Measurements from ENCODE around the gene SETBP1. TPM values are rescaled to one million over a fixed set of nuclear protein-coding genes. Genes with fewer than 3 reads are reported as not detected.

Gene SETBP1
- total RNA-seq, 4 donors from 2014 or later = 16.2 to 33.6 (median 24.4) TPM

- peak overlapping the region in 2 of 4 donors; percentile 29 to 41 for H3K27ac ChIP-seq
- no peaks in the 10 kb centered on the region for H3K27me3 ChIP-seq
- 71 to 82% methylated on average over 2 of the region's 2 CpGs for WGBS, 2 donors (ENCODE audit: low coverage in 1 of 2)
- H3K36me3 ChIP-seq = no peaks in the 10 kb centered on the region
- H3K9me3 ChIP-seq = no peaks in the 10 kb centered on the region
- no peak for TF ChIP-seq POLR2AphosphoS5 (IDR thresholded peaks at IDR 0.05)
- TF ChIP-seq EP300 (IDR thresholded peaks at IDR 0.05; ENCODE audit: low read depth) = no peak
- TF ChIP-seq POLR2A (IDR thresholded peaks at IDR 0.05) = no peak
- no peak for TF ChIP-seq CTCF (IDR thresholded peaks at IDR 0.05)
- H3K4me3 ChIP-seq = no peak overlapping the region
- DNase-seq = no peak
- in situ Hi-C loops (cut with MboI; ENCODE audit: low pct_ligation_motif_present in 1 of 4, low pct_unique_long_range_greater_than_20kb in 1 of 4, low sequenced_read_pairs in 3 of 4) (no loop called here), intact Hi-C loops (cut with DNase I; ENCODE audit: low total_unique reads) (no loop called here)
- peaks cover 23 to 44% (median 27%) of the 10 kb centered on the region in 4 donors for H3K4me1 ChIP-seq
These were observed 155.6 kb downstream of the SETBP1 start for GRCh38 chr18:44836263-44836662.

GRCh38 chr18:44837482-44838180 lies 156.9 kb downstream of the SETBP1 start:
- 77 to 83% methylated on average over 6 of the region's 6 CpGs for WGBS, 2 donors (ENCODE audit: low coverage in 1 of 2)
- Histone ChIP-seq H3K27me3 (no peaks in the 10 kb centered on the region), H3K4me3 (no peak overlapping the region), H3K9me3 (no peaks in the 10 kb centered on the region), H3K27ac (no peak overlapping the region), H3K36me3 (no peaks in the 10 kb centered on the region), H3K4me1 (peaks cover 23 to 44% (median 30%) of the 10 kb centered on the region in 4 donors)
- in situ Hi-C loops (cut with MboI; ENCODE audit: low pct_ligation_motif_present in 1 of 4, low pct_unique_long_range_greater_than_20kb in 1 of 4, low sequenced_read_pairs in 3 of 4) (no loop called here), intact Hi-C loops (cut with DNase I; ENCODE audit: low total_unique reads) (no loop called here)
- no peak for DNase-seq
- no peak for TF ChIP-seq EP300 (IDR thresholded peaks at IDR 0.05; ENCODE audit: low read depth)
- TF ChIP-seq POLR2AphosphoS5 (IDR thresholded peaks at IDR 0.05) = no peak
- TF ChIP-seq CTCF (IDR thresholded peaks at IDR 0.05) = no peak
- TF ChIP-seq POLR2A (IDR thresholded peaks at IDR 0.05) = no peak

GRCh38 chr18:44838971-44839666 lies 158.4 kb downstream of the SETBP1 start:
- Histone ChIP-seq H3K27ac (peak overlapping the region; percentile 10 to 61 (median 34)), H3K36me3 (no peaks in the 10 kb centered on the region), H3K4me1 (peaks cover 23 to 44% (median 30%) of the 10 kb centered on the region in 4 donors), H3K4me3 (no peak overlapping the region), H3K27me3 (no peaks in the 10 kb centered on the region), H3K9me3 (no peaks in the 10 kb centered on the region)
- intact Hi-C loops (cut with DNase I; ENCODE audit: low total_unique reads) = no loop called here
- in situ Hi-C loops (cut with MboI; ENCODE audit: low pct_ligation_motif_present in 1 of 4, low pct_unique_long_range_greater_than_20kb in 1 of 4, low sequenced_read_pairs in 3 of 4) = no loop called here
- 28 to 43% methylated on average over 4 to 8 of the region's 8 CpGs for WGBS, 2 donors (ENCODE audit: low coverage in 1 of 2)
- no peak for TF ChIP-seq EP300 (IDR thresholded peaks at IDR 0.05; ENCODE audit: low read depth)
- no peak for TF ChIP-seq POLR2AphosphoS5 (IDR thresholded peaks at IDR 0.05)
- no peak for TF ChIP-seq POLR2A (IDR thresholded peaks at IDR 0.05)
- no peak for TF ChIP-seq CTCF (IDR thresholded peaks at IDR 0.05)
- DNase-seq = peak; percentile 80

- H3K36me3 ChIP-seq = no peaks in the 10 kb centered on the region
- no peak overlapping the region for H3K4me3 ChIP-seq
- H3K27me3 ChIP-seq = no peaks in the 10 kb centered on the region
- peaks cover 22 to 38% (median 27%) of the 10 kb centered on the region in 4 donors for H3K4me1 ChIP-seq
- DNase-seq = no peak
- TF ChIP-seq POLR2AphosphoS5 (IDR thresholded peaks at IDR 0.05) (peak in 2 of 3 donors; percentile 27 to 29), CTCF (IDR thresholded peaks at IDR 0.05) (no peak)
- intact Hi-C loops (cut with DNase I; ENCODE audit: low total_unique reads) = no loop called here
- WGBS, 2 donors (ENCODE audit: low coverage in 1 of 2) = 50% methylated on average over 3 to 5 of the region's 5 CpGs
- peak overlapping the region in 3 of 4 donors; percentile 9 to 61 (median 41) for H3K27ac ChIP-seq
- no peaks in the 10 kb centered on the region for H3K9me3 ChIP-seq
- in situ Hi-C loops (cut with MboI; ENCODE audit: low pct_ligation_motif_present in 1 of 4, low pct_unique_long_range_greater_than_20kb in 1 of 4, low sequenced_read_pairs in 3 of 4) = no loop called here
These were observed 159.5 kb downstream of the SETBP1 start for GRCh38 chr18:44840058-44840790.
